HEK293T (cell line): Measurements from ENCODE around the gene TMEM88.
A peak's percentile ranks its signal among the peaks of the same experiment; 100 is the strongest.

ENCODE experiments used
- CTCF ChIA-PET: fragments of 350-600 bp; formaldehyde crosslinking; extraction: SDS; loops from one replicate; lab custom pipeline; 2021; ENCODE audit warnings: antibody characterized with exemption, inconsistent platforms; lab: Yijun Ruan, JAX
- POLR2A ChIA-PET: fragments of 350-600 bp; formaldehyde crosslinking; extraction: SDS; loops from one replicate; lab custom pipeline; 2020; ENCODE audit warnings: antibody characterized with exemption, inconsistent platforms; lab: Yijun Ruan, JAX
- DNase-seq: peaks from one replicate; pipeline ENCODE4 v3.0.0; 2012; ENCODE audit warnings: mixed read lengths; ENCODE audit errors: extremely low spot score
- ARNT ChIP-seq: fragments of 450-650 bp; IDR thresholded peaks from 2 replicates; pipeline ENCODE4 v1.6.1; 2017; ENCODE audit warnings: mild to moderate bottlenecking
- BHLHE40 ChIP-seq: fragments of 450-650 bp; IDR thresholded peaks from 2 replicates; pipeline ENCODE4 v1.6.1; 2016; ENCODE audit warnings: mild to moderate bottlenecking, moderate library complexity, borderline replicate concordance
- CTBP1 ChIP-seq: fragments of 450-650 bp; IDR thresholded peaks from 2 replicates; pipeline ENCODE4 v1.6.1; 2016; ENCODE audit warnings: borderline replicate concordance
- ELF4 ChIP-seq: fragments of 450-650 bp; IDR thresholded peaks from 2 replicates; pipeline ENCODE4 v1.6.1; 2017; ENCODE audit warnings: antibody characterized with exemption
- FOXA1 ChIP-seq: fragments of 450-650 bp; IDR thresholded peaks from 2 replicates; pipeline ENCODE4 v1.6.1; 2016; ENCODE audit warnings: mild to moderate bottlenecking
- FOXK2 ChIP-seq: fragments of 450-650 bp; IDR thresholded peaks from 2 replicates; pipeline ENCODE4 v1.6.1; 2016; ENCODE audit warnings: mild to moderate bottlenecking
- FOXM1 ChIP-seq: fragments of 450-650 bp; IDR thresholded peaks from 2 replicates; pipeline ENCODE4 v1.6.1; 2017; ENCODE audit warnings: mild to moderate bottlenecking, borderline replicate concordance
- HDGF ChIP-seq: fragments of 450-650 bp; IDR thresholded peaks from 2 replicates; pipeline ENCODE4 v1.6.1; 2017; ENCODE audit warnings: antibody characterized with exemption, borderline replicate concordance
- L3MBTL2 ChIP-seq: fragments of 450-650 bp; conservative IDR thresholded peaks from 2 replicates; pipeline ENCODE4 v1.6.1; 2016; ENCODE audit warnings: mild to moderate bottlenecking
- LEF1 ChIP-seq: fragments of 450-650 bp; IDR thresholded peaks from 2 replicates; pipeline ENCODE4 v1.6.1; 2017; ENCODE audit warnings: mild to moderate bottlenecking, borderline replicate concordance
- NFRKB ChIP-seq: fragments of 450-650 bp; IDR thresholded peaks from 2 replicates; pipeline ENCODE4 v1.6.1; 2016; ENCODE audit warnings: mild to moderate bottlenecking, moderate library complexity
- SP1 ChIP-seq: fragments of 450-650 bp; IDR thresholded peaks from 2 replicates; pipeline ENCODE4 v1.6.1; 2017
- SUZ12 ChIP-seq: fragments of 450-650 bp; IDR thresholded peaks from 2 replicates; pipeline ENCODE4 v1.6.1; 2016; ENCODE audit warnings: mild to moderate bottlenecking
- TARDBP ChIP-seq: fragments of 450-650 bp; IDR thresholded peaks from 2 replicates; pipeline ENCODE4 v1.6.1; 2016
- ZNF384 ChIP-seq: fragments of 450-650 bp; IDR thresholded peaks from 2 replicates; pipeline ENCODE4 v1.6.1; 2016
- TF ChIP-seq, protein P1 (sequence below): fragments of 450-650 bp; IDR thresholded peaks from 2 replicates; pipeline ENCODE4 v1.6.1; 2016

TMEM88 gene

DNA sequence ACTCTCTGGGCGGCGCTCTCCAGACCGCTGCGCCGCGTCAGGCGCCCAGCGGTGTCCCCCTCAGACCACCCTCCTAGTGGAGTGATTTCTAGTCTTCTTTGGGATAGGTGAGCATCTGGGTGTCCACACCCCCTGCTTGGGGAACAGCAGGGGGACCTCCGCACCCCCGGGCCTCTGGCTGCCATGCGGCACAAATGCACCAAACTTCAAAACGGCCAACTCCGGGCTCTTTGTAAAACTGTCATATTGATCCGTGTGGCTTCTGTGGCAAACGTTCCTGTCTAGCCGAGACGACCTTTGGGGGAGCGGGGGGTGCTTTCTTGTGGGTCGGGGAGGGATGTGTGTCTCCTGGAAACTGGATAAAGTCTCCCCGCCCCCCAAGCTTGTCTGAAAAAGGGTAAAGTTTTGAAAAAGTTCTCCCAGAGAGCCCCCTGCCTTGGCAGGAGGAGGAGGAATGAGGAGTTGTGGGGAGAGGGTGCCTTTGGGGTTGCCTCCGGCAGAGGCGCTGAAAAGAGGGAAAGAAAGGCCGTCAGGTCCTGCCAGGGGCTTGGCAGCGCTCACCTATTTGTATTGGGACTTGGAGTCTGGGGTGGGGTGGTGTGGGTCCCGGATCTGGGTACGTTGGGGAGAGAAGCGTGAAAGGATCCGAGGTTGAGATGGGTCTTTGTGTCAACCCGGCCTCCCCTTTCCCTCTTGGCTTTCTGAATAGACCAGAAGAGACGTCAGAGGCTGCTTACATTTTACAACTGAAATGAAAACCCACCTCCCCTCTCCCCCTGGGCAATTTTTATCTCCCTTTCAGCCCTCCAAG is 31.6 kb downstream of the TMEM88 start:
- ChIA-PET CTCF (interaction anchor here (0.8 kb wide), 1 partner anchor 12 kb away, joined by 3 read pairs; no protein-coding TSS in a partner anchor), POLR2A (interaction anchor here (0.9 to 1.7 kb wide), 6 partner anchors 12 to 200 kb away, joined by 3 to 8 read pairs (median 6); partner anchors contain the start of genes CNTROB, CYB5D1, NAA38 and TRAPPC1)
- peak; percentile 26; the same call in 1 of the 2 replicates for TF ChIP-seq CTBP1
- TF ChIP-seq L3MBTL2: no peak
- TF ChIP-seq HDGF: no peak
- no peak for TF ChIP-seq ZNF384
- peak; percentile 27 for DNase-seq

DNA sequence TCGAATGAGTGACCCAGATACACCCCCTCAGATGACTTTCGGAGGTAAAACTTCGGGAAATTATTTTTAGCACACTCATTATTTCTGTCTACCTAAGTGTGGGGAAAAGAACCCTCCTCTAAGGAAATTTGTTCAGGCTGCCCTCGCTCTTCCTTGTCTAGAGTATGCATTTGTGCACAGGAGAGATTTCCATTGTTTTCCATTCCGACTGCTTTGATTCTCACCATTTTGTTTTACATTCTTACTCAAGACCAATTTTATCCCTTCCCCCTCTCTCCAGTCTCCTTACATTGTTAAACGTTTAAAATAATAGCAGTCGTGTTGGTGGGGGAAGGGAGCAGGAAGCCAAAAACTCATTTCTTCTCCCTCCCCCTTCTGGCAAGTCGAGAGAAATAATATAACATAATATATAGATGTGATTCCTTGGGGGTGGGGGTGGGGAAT is 32.2 kb downstream of the TMEM88 start:
- CTCF ChIA-PET: no interaction called here
- no peak for DNase-seq
- TF ChIP-seq FOXM1: no peak
- TF ChIP-seq ARNT: no peak
- no peak for TF ChIP-seq HDGF
- TF ChIP-seq, protein P1, sequence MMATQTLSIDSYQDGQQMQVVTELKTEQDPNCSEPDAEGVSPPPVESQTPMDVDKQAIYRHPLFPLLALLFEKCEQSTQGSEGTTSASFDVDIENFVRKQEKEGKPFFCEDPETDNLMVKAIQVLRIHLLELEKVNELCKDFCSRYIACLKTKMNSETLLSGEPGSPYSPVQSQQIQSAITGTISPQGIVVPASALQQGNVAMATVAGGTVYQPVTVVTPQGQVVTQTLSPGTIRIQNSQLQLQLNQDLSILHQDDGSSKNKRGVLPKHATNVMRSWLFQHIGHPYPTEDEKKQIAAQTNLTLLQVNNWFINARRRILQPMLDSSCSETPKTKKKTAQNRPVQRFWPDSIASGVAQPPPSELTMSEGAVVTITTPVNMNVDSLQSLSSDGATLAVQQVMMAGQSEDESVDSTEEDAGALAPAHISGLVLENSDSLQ: no peak
- no peak for TF ChIP-seq CTBP1
- TF ChIP-seq FOXK2: no peak
- POLR2A ChIA-PET: no interaction called here

DNA sequence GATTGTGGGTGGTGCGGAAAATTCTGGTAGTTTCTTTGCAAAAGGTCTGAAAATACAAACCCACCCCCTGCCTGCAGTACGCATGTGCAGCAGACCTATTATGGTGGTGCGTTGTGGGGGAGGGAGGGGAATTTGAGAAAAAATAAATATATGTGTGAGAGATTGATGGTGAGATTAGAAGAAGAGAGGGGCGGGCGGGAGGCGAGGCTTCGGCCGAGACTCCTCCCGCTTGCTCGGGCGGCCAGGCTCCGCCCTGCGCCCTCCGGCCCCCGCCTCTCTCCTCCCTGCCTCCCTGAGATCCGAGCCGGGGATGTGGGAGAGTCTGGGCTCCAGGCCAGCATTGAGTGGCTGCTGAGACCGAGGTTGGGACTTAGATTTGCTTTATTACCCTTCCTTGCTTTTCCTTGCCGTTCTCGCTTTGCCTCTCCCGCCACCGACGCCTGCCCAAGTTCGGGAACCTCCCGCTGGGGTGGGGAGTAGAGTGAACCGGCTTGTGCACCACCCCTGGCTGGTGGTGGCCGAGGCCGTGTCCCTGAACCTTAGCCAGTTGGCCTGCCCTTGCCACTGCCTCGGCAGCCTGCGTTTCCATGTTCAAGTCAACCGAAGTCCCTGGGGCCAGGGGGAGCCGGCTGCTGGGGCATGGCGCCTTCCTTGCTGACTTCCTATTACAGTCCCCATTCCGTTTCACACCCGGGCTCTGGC is 32.8 kb downstream of the TMEM88 start:
- POLR2A ChIA-PET: no interaction called here
- CTCF ChIA-PET: no interaction called here
- peak; percentile 93 for DNase-seq
- no peak for TF ChIP-seq ELF4
- no peak for TF ChIP-seq ZNF384
- 0 out of 2 replicates have a peak, but pooled peaks have one; percentile 64 for TF ChIP-seq HDGF
- TF ChIP-seq FOXA1: no peak
- no peak for TF ChIP-seq FOXM1
- no peak for TF ChIP-seq TARDBP
- no peak for TF ChIP-seq ARNT
- TF ChIP-seq, protein P1: peak; percentile 72
- no peak for TF ChIP-seq SUZ12
- TF ChIP-seq L3MBTL2: 0 out of 2 replicates have a peak, but pooled peaks have one; percentile 12
- TF ChIP-seq NFRKB: no peak
- no peak for TF ChIP-seq FOXK2
- no peak for TF ChIP-seq LEF1
- no peak for TF ChIP-seq BHLHE40
- no peak for TF ChIP-seq CTBP1
- TF ChIP-seq SP1: no peak

DNA sequence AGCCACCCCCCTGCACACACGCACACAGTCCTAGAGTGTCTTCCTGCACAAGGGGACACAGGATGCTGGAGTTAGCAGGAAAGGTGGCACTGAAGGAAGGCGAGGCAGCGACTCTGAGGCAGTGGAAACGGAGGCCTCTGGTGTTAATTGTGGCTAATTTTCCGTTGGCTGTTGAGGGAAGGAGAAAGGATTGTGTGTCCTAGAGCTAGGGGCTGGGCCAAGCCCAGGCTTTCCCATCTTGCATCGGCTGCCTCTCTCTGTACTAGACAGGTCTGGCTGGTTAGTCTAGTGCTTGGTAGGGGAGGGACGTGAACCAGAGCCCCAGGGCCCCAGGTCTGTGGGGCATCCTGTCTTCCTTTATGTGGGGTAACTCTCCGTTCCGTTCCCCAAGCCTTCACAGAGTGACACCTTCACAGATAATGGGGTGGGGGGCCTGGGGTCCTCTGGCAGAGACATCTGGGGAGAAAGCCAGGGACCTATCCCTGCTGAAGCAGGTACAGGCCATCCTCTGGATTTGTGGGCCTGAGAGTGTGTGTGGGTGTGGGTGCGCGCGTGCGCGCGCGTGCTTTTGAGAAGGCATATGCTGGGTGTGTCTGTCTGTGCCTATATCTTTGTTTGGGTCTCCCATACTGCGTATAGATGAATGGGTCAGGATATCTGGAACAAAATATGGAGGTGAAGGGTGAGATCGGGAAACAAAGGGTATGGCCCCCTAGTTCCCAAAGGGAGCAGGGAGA is 33.5 kb downstream of the TMEM88 start, which contains the start of gene CHD3:
Gene CHD3 (plus strand): TSS at position 606 of the 737 bp plus-strand sequence. CDS start 212 bp downstream, outside the sequence.
- TF ChIP-seq FOXK2 (no peak), TARDBP (no peak), SUZ12 (no peak), SP1 (no peak), ZNF384 (no peak), CTBP1 (no peak)
- POLR2A ChIA-PET: interaction anchor here (0.8 kb wide), 1 partner anchor 31 kb away, joined by 3 read pairs; the partner anchor contains the start of gene NAA38
- no peak for DNase-seq
- CTCF ChIA-PET: no interaction called here

DNA sequence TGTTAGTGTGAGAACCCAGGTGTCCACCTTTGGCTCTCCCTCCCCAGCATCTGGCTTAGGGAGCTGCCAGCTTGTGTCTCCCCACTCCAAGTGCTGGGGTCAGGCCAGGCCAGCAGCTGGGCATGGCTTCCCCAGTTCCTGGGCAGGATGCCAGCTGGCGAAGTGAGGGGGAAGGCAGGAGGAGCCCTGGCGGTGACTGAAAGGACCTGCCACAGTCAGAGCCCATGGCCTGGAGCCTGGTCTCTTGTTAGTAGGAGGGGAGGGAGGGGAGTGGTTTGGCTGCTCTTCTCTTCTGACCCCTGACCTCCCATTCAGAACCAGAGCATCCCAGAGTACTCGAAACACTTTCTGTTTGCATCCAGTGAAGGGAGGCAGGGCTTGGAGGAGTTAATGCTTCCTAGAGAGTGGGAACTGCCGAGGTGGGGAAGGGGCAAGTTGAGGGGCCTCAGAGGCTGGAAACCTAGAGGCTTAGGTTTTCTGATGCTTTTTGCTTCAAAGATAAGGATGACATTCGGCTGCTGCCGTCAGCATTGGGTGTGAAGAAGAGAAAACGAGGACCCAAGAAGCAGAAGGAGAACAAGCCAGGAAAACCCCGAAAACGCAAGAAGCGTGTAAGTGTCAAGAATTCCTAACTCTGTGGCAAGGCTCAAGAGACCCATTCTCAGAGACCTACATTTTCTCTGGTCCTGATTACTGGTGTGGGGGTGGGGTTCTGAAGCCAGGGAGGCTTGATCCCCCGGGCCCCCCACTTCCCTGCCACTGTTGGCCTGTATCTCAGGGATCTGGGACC is 34.5 kb downstream of the TMEM88 start:
- ChIA-PET POLR2A (no interaction called here), CTCF (no interaction called here)
- TF ChIP-seq HDGF (no peak), NFRKB (no peak), ELF4 (no peak), L3MBTL2 (no peak), SUZ12 (no peak), ZNF384 (no peak), ARNT (no peak), TARDBP (no peak), FOXK2 (no peak), SP1 (no peak), BHLHE40 (no peak), FOXA1 (no peak), LEF1 (no peak), FOXM1 (no peak), CTBP1 (no peak)
- TF ChIP-seq, protein P1: no peak
- peak; percentile 26 for DNase-seq
